Kidney (tissue), 14 donors: Measurements from ENCODE around the gene CIB2. TPM values are rescaled to one million over a fixed set of nuclear protein-coding genes. Genes with fewer than 3 reads are reported as not detected.

ENCODE experiments used
- DNase-seq, 5 donors: peaks; one replicate each; pipeline ENCODE4 v3.0.0-alpha.2; 2013 to 2020
- FAIRE-seq: peaks from 2 replicates; lab custom pipeline; 2012; peaks lifted over from hg19 to GRCh38; lab: Jason Lieb, UNC
- H3K27ac ChIP-seq, 2 donors: one replicate each; pipeline ENCODE4 v1.7.0; 2013; ENCODE audit warnings: low read depth in 2 of 2, low read length in 2 of 2, inconsistent platforms in 1 of 2
- H3K27me3 ChIP-seq: one replicate; pipeline ENCODE4 v1.7.1; 2013; ENCODE audit warnings: low read length, inconsistent platforms; ENCODE audit not compliant: control insufficient read depth, insufficient read depth
- H3K36me3 ChIP-seq, 3 donors: one replicate each; pipeline versions ENCODE4 v1.7.0 to v1.7.1; 2013; ENCODE audit warnings: low read length in 3 of 3, control low read depth in 1 of 3, inconsistent platforms in 1 of 3; ENCODE audit not compliant: insufficient read depth in 3 of 3, control insufficient read depth in 2 of 3
- H3K4me1 ChIP-seq, 3 donors: one replicate each; pipeline versions ENCODE4 v1.7.0 to v1.7.1; 2013; ENCODE audit warnings: low read length in 3 of 3, inconsistent platforms in 1 of 3, low read depth in 1 of 3; ENCODE audit not compliant: control insufficient read depth in 2 of 3, insufficient read depth in 2 of 3
- H3K4me3 ChIP-seq, 3 donors: one replicate each; pipeline versions ENCODE4 v1.7.0 to v1.8.1; 2013; ENCODE audit warnings: low read length in 3 of 3, control low read depth in 1 of 3, inconsistent platforms in 1 of 3
- H3K9ac ChIP-seq, 3 donors: one replicate each; pipeline versions ENCODE4 v1.7.0 to v1.7.1; 2013; ENCODE audit warnings: low read length in 3 of 3, control low read depth in 1 of 3, inconsistent platforms in 1 of 3
- H3K9me3 ChIP-seq, 3 donors: one replicate each; pipeline versions ENCODE4 v1.7.0 to v1.7.1; 2013; ENCODE audit warnings: low read length in 3 of 3, control low read depth in 1 of 3, inconsistent platforms in 1 of 3; ENCODE audit not compliant: control insufficient read depth in 2 of 3, insufficient read depth in 1 of 3
- intact Hi-C: fragments of 100-400 bp; cut with DNase I; formaldehyde crosslinking; loops from one replicate; pipeline ENCODE4 v1.11.1; 2022
- polyA plus RNA-seq: library from polyadenylated mRNA; stranded (reverse); fragments of 350-450 nt; fragmentation: Illumina TruSeq; extraction: RNeasy Lipid Tissue Mini Kit (QIAGEN cat#74804); gene quantifications from one replicate; pipeline ENCODE4 v1.2.3, GENCODE V29; 2014; ENCODE audit warnings: low read depth, low replicate concordance; ENCODE audit not compliant: insufficient read depth
- total RNA-seq: library from RNA; stranded (reverse); fragmentation: NEBNext Ultra II Directional; extraction: Animal tissue kit (Norgen Biotek cat#: 25700); gene quantifications from one replicate; pipeline ENCODE4 v1.2.1, GENCODE V29; 2021
- TF ChIP-seq, protein P1 (sequence below): IDR thresholded peaks from 3 replicates; pipeline ENCODE4 v1.5.1; 2012; ENCODE audit warnings: mild to moderate bottlenecking, moderate library complexity, borderline replicate concordance; ENCODE audit not compliant: insufficient read depth; ENCODE audit errors: extremely low read depth
- donor health status: control.
- donor health status: control.
- donor health status: control.
- donor health status: control.
- donor health status: control.
- donor health status: DM: yes; HTN: yes; CAD: no.
- donor health status: Normal renal cell carcinoma (clear cell type).

The CIB2 gene
- total and polyA plus RNA-seq, 2 donors from 2014 or later = 13.7 to 29.9 TPM

DNA sequence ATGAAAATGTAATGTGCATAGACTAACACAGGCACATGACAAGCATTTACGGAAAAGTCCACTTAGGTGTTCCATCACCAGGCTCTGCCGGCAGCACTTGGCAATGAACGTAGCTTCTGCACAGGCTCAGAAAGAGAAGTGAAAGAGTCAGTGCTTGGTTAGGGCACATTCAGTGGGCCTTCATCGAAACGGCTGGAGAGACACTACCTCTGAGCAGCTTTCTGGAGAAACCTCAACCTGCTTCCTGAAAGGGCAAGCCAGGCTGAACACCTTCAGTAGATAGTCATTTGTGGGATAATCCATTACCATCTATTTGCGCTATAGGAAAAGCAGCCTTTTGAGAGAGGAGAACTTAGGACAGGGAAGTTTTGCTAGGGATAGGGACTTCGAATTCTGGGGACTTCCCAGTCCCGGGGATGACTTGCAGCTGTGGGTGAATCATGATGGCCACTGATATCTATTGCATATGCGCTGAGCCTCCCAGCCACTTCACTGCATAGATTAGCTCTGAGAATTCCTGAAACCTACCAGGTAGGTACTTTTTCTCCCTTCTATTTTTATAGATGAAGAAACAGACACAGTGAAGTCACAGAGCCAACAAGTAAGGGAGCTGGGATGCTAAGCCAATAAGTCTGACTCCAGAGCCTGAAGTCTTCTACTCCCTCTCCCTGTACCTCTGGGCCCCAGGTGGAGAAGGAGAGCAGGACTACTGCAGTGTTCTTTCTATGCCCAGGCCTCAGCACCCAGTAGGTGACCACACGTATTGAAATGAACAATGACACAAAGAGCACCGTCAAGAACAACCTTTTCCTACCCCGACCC lies 43.1 kb downstream of the CIB2 start:
- TF ChIP-seq, protein P1, sequence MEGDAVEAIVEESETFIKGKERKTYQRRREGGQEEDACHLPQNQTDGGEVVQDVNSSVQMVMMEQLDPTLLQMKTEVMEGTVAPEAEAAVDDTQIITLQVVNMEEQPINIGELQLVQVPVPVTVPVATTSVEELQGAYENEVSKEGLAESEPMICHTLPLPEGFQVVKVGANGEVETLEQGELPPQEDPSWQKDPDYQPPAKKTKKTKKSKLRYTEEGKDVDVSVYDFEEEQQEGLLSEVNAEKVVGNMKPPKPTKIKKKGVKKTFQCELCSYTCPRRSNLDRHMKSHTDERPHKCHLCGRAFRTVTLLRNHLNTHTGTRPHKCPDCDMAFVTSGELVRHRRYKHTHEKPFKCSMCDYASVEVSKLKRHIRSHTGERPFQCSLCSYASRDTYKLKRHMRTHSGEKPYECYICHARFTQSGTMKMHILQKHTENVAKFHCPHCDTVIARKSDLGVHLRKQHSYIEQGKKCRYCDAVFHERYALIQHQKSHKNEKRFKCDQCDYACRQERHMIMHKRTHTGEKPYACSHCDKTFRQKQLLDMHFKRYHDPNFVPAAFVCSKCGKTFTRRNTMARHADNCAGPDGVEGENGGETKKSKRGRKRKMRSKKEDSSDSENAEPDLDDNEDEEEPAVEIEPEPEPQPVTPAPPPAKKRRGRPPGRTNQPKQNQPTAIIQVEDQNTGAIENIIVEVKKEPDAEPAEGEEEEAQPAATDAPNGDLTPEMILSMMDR = no peak
- Histone ChIP-seq H3K9ac (no peak overlapping the region), H3K9me3 (no peaks in the 10 kb centered on the region), H3K27me3 (no peaks in the 10 kb centered on the region), H3K36me3 (no peaks in the 10 kb centered on the region), H3K4me1 (peaks cover 0 to 10% (median 4%) of the 10 kb centered on the region in 3 donors), H3K27ac (no peak overlapping the region), H3K4me3 (no peak overlapping the region)
- FAIRE-seq (no peak), DNase-seq (no peak)
- intact Hi-C loops = no loop called here

DNA sequence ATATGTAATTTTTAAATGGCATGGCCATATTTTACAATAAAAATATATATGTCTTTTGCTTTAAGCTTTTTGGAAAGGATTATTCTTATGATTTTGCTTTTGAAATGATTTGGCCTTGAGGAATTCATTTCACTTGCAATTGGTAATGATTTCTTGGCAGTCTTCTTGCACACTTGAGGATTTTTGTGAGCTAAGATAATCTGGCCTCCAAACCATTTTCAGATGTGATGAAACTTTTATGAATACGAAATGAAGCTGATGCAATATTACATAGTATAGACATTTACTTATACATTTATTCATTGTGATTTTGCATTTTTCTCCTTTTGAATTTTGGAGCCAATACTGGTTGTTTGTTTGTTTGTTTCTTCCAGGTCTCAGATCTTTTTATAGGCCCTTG lies 45.3 kb downstream of the CIB2 start:
- TF ChIP-seq, protein P1 = no peak
- Histone ChIP-seq H3K4me3 (no peak overlapping the region), H3K27ac (no peak overlapping the region), H3K9ac (no peak overlapping the region), H3K4me1 (peaks cover 0 to 8% (median 7%) of the 10 kb centered on the region in 3 donors), H3K27me3 (no peaks in the 10 kb centered on the region), H3K9me3 (no peaks in the 10 kb centered on the region), H3K36me3 (no peaks in the 10 kb centered on the region)
- intact Hi-C loops = no loop called here
- FAIRE-seq (no peak), DNase-seq (no peak)

DNA sequence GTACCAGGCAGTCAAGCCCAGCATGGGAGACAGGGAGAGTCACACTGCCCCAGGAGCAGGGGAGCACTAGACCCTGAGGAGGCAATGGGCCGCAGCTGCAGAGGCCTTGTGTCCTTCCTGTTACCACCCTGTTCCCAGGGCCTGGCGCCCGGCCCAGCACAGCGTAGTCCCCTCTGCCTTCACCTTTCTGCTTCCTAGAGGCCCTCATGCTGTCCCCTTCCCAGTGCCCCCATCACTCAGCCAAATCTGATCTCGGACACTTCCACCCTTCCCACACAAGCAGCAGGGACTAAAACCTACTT lies 46.8 kb downstream of the CIB2 start:
- H3K9ac ChIP-seq = no peak overlapping the region
- DNase-seq (no peak), FAIRE-seq (no peak)
- no peaks in the 10 kb centered on the region for H3K36me3 ChIP-seq
- no peaks in the 10 kb centered on the region for H3K9me3 ChIP-seq
- intact Hi-C loops = no loop called here
- H3K27me3 ChIP-seq = no peaks in the 10 kb centered on the region
- H3K4me3 ChIP-seq = no peak overlapping the region
- H3K4me1 ChIP-seq = peaks cover 0 to 8% (median 7%) of the 10 kb centered on the region in 3 donors
- H3K27ac ChIP-seq = no peak overlapping the region
- TF ChIP-seq, protein P1 = no peak
